Pons (tissue), 1 donor: ENCODE data around the gene DPM3.
A peak's percentile ranks its signal among the peaks of the same experiment; 100 is the strongest.
"Not testable (repeated sequence)": the region's sequence is repeated elsewhere in the genome, so short reads cannot be mapped to it uniquely, and the experiment has no call there.

ENCODE experiments used
- DNase-seq: peaks from one replicate; pipeline ENCODE4 v3.0.0-alpha.2; 2016; ENCODE audit warnings: low spot score

DPM3 gene

DNA sequence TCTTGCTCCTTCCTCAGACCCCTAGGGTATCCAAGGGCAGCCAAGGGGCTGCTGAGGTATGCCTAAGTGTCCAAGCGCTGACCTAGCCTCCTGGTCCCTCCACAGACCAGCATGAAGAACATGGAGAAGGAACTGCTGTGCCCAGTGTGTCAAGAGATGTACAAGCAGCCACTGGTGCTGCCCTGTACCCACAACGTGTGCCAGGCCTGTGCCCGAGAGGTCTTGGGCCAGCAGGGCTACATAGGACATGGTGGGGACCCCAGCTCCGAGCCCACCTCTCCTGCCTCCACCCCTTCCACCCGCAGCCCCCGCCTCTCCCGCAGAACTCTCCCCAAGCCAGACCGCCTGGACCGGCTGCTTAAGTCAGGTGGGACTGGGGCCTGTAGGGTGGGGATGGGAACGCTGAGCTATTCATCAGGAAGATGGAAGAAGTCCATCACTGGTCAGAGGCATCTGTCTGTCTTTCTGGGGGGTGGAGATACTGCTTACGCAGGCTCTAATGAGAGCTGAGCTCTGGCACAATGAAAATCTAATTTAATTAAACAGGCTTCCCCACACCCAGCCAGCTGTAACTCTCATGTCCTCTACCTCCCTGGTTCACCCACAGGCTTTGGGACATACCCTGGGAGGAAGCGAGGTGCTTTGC, 35.1 kb upstream of the DPM3 start:
- DNase-seq: peak; percentile 48

- DNase-seq: peak; percentile 50
These were observed 34.3 kb upstream of the DPM3 start for GRCh38 chr1:155174324-155175280.

DNA sequence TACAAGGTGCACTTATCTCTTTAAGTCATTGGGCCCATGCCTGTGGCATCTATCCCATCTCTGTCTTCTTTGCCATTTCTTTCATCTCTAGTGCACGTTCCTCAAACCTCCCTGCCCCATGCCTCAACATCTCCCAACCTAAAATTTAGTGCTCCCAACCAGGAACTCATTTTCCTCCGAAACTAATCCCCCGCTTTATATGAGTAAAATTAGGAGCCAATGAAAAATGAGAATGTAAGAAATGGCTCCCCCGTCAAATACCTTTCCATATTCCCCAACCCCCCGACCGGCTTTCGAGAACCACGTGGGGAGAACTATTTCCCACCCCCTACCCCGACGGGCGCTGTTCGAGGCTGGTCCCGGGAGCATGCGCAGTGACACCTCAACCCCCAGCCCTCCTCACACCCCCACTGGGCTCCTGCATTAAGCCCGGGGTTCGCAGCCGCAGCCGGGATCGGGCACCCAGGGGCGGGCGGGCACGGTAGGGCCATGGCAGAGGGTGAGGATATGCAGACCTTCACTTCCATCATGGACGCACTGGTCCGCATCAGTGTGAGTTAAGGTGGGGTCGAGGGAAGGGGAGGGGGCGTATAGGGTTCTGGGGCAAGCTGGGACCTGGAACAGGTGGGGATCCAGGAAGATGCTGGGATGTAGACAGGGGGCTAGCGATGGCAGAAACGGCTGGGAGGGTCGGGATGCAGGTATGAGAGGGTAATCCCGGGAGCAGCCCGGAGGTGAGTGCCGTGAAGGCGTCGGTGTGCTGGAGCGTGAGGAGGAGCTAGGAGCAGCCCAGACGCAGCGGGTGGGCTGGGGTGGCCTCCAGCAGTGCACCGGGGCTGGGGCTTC, 33.4 kb upstream of the DPM3 start, which contains the start of gene TRIM46:
Gene TRIM46, plus strand, starts transcription at position 372 of the 846 bp plus-strand sequence. Its CDS starts 118 bp downstream, at position 490.
- DNase-seq: peak; percentile 69

GRCh38 chr1:155172732-155173477, 32.6 kb upstream of the DPM3 start, which contains the start of gene KRTCAP2:
TSS of gene KRTCAP2 (minus strand) at chr1:155173304. CDS start at chr1:155173224, 80 bp downstream.
- peak; percentile 96 for DNase-seq

GRCh38 chr1:155171836-155172731, 31.8 kb upstream of the DPM3 start:
- no peak for DNase-seq

DNA sequence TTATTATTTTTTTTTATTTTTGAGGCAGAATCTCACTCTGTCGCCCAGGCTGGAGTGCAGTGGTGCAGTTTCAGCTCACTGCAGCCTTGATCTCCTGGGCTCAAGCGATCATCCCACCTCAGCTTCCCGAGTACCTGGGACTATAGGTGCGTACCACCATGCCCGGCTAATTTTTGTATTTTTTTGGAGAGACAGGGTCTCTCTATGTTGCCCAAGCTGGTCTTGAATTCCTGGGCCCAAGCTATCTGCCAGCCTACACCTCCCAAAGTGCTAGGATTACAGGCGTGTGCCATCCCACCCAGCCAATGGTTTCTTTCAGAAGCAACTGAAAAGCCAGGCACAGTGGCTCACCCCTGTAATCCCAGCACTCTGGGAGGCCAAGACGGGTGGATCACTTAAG, 30.5 kb upstream of the DPM3 start:
- DNase-seq: no peak

DNA sequence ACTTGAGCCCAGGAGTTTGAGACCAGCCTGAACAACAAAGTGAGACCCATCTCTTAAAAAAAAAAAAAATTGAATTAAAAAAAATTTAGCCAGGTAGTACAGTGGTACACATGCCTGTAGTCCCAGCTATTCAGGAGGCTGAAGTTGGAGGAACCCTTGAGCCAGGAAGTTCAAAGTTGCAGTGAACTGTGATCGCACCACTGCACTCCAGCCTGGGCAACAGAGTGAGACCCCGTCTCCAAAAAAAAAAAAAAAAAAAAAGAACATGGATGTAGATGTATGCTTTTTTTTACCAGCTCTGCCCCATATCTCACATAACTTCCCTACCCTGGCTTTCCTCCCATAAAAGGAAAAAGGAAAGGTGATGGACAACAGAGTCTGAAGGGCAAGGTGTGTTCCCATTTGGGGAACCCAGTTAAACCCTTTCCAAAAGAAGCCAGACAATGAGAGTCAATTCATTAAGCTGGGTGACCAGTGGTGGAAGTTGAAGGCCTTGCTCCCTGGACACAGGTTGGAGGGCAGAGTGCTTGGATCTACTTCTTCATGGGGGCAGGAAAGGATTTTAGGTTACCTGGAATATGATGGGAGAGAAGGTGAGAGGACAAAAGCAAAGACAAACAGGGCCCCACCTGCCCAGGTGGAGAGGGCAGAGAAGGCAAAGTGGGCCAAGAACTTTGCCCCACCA, 29.9 kb upstream of the DPM3 start:
- no peak for DNase-seq

- DNase-seq: no peak
These were observed 29.2 kb upstream of the DPM3 start for GRCh38 chr1:155169541-155169940.

GRCh38 chr1:155168456-155169210, 28.3 kb upstream of the DPM3 start:
- DNase-seq: no peak

- not testable (repeated sequence) for DNase-seq
These were observed 27.7 kb upstream of the DPM3 start for GRCh38 chr1:155168105-155168445.

GRCh38 chr1:155167166-155168104, 27.1 kb upstream of the DPM3 start:
- peak; percentile 91 for DNase-seq

- DNase-seq: peak; percentile 50
These were observed 26.3 kb upstream of the DPM3 start for GRCh38 chr1:155166471-155167165.

GRCh38 chr1:155166051-155166470, 25.7 kb upstream of the DPM3 start:
- no peak for DNase-seq

DNA sequence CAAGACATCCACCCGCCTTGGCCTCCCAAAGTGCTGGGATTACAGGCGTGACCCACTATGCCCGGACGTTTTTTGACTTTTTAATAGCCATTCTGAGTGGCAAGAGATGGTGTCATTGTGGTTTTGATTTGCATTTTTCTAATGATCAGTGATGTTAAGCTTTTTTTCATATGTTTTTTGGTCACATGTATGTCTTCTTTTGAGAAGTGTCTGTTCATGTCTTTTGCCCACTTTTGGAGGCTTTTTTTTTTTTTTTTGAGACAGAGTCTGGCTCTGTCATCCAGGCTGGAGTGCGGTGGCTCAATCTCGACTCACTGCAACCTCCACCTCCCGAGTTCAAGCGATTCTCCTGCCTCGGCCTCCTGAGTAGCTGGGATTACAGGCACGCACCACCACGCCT, 24.3 kb upstream of the DPM3 start:
- DNase-seq: not testable (repeated sequence)

DNA sequence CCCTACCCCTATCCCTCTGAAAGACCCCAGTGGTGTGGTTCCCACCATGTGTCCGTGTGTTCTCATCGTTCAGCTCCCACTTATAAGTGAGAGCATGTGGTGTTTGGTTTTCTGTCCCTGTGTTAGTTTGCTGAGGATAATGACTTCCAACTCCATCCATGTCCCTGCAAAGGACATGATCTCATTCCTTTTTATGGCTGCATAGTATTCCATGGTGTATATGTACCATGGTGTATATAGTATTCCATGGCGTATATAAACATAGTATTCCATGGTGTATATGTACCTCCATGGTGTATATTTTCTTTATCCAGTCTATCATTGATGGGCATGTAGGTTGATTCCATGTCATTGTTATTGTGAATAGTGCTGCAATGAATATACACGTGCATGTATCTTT, 23.5 kb upstream of the DPM3 start:
- not testable (repeated sequence) for DNase-seq

DNA sequence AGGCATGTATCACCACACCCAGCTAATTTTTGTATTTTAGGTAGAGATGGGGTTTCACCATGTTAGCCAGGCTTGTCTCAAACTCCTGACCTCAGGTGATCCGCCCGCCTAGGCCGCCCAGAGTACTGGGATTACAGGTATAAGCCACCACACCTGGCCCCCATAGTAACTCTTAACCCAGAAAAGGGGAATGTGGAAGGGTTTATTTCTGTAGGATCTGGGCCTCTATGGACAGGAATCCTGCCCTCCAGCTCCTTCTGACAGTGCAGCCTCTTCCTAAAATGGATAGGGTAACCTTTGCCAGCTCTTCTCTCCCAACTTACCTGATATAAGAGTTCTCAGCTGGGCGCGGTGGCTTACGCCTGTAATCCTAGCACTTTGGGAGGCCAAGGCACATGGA, 22.3 kb upstream of the DPM3 start:
- not testable (repeated sequence) for DNase-seq

GRCh38 chr1:155160128-155160527, 19.8 kb upstream of the DPM3 start:
- no peak for DNase-seq
